Measurements from ENCODE around the gene MATN3. TPM values are rescaled to one million over a fixed set of nuclear protein-coding genes. Genes with fewer than 3 reads are reported as not detected.

MATN3 gene
- total and polyA plus RNA-seq, 2 of the 13 experiments (the other 11 are each of a cell fraction or from before 2014, with no cell fraction given): 36.1 to 208 TPM

- TF ChIP-seq MYPOP (CRISPR knock-in tag; IDR thresholded peaks at IDR 0.05) (no peak), PLSCR1 (CRISPR knock-in tag; IDR thresholded peaks at IDR 0.05; ENCODE audit: borderline replicate concordance) (no peak), ZNF136 (CRISPR knock-in tag; IDR thresholded peaks at IDR 0.05; ENCODE audit: low read depth) (no peak), CERS6 (CRISPR knock-in tag; IDR thresholded peaks at IDR 0.05) (no peak), SSRP1 (CRISPR knock-in tag; IDR thresholded peaks at IDR 0.05) (no peak), ZNF564 (CRISPR knock-in tag; IDR thresholded peaks at IDR 0.05) (0 out of 2 replicates have a peak, but pooled peaks have one; percentile 9), ZNF292 (CRISPR knock-in tag; IDR thresholded peaks at IDR 0.05; ENCODE audit: borderline replicate concordance, low read depth) (no peak), FOSL2 (CRISPR knock-in tag; IDR thresholded peaks at IDR 0.05) (no peak), KDM2A (CRISPR knock-in tag; IDR thresholded peaks at IDR 0.05; ENCODE audit: borderline replicate concordance, low read depth) (0 out of 2 replicates have a peak, but pooled peaks have one; percentile 18), UBTF (CRISPR knock-in tag; IDR thresholded peaks at IDR 0.05) (peak; percentile 35; the same call in 1 of the 2 replicates), PRDM15 (CRISPR knock-in tag; IDR thresholded peaks at IDR 0.05) (no peak), HNF4A (CRISPR knock-in tag; IDR thresholded peaks at IDR 0.05) (peak; percentile 55), U2AF2 (IDR thresholded peaks at IDR 0.05; ENCODE audit: low read depth, low read length) (no peak), TIGD3 (CRISPR knock-in tag; IDR thresholded peaks at IDR 0.05; ENCODE audit: borderline replicate concordance) (no peak), ZNF629 (CRISPR knock-in tag; conservative IDR thresholded peaks at IDR 0.05) (no peak), ZNF275 (CRISPR knock-in tag; IDR thresholded peaks at IDR 0.05; ENCODE audit: borderline replicate concordance) (no peak)
Observed at GRCh38 chr2:20005891-20006470, 6.5 kb downstream of the MATN3 start (continued).

All from HepG2 (cell line).